HG02973 (cell line): Measurements from ENCODE around the gene SLC7A11.
"Not testable (repeated sequence)": the region's sequence is repeated elsewhere in the genome, so short reads cannot be mapped to it uniquely, and the experiment has no call there.

ENCODE experiments used
- ATAC-seq: cut with Tn5 transposase; IDR thresholded peaks from one replicate; pipeline ENCODE4 v1.9.1; 2021; ENCODE audit warnings: moderate library complexity; ENCODE audit not compliant: unreplicated experiment

SLC7A11 gene

GRCh38 chr4:138243369-138243768 is 1.2 kb upstream of the SLC7A11 start:
- ATAC-seq = no peak

GRCh38 chr4:138242834-138243156 is 646 bp upstream of the SLC7A11 start:
- no peak for ATAC-seq

DNA sequence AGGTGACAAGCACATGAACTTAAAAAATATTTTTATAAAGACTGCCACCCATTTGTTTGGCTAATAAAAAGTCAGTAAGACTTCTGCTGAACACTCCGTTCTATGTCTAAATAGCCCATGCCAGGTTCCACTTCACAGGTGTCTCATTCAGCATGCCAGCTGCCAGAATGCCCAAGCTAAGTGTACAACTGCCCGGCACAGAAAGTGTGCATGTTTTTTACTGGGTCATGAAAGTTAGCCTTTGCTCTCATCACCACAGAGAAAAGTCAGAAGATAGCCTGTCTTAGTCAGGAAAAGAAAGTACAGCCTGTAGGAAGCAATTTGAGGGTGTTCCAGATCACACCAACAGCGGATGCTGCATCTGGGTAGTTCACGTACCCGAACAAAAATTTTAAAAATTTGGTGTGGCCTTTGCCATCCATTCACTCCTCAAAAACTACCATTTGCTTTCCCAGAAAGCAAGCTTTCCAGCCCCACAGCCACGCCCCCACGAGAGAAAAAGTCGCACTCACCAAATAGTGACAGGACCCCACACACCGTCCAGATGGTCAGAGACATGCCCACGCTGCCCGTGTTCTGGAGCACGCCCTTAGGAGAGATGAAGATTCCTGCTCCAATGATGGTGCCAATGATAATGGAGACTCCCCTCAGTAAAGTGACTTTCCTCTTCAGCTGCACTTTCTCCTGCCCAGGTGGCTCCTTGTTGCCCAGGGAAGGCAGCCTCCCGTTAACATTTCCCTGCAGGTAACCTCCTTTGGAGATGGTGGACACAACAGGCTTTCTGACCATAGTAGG is 671 bp downstream of the SLC7A11 start:
- ATAC-seq = no peak

DNA sequence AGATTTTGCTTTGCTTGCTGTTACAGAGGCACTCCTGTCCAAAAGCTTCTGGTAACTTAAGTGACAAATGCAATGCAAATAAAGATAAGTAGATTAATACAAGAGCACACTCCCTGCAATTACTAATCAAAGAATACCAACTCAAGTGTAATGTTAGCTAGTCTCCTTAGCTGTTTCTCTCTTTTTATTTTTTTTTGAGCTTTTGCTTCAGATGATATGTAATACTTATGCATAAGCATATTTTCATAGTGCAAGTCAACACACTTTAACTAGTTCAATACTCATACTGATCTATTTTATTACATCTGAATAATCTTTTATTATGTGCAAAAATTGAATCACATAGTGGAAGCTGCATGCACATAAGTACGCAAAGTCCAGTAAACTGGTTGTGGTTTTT is 2.7 kb downstream of the SLC7A11 start:
- no peak for ATAC-seq

GRCh38 chr4:138238521-138239292 is 3.4 kb downstream of the SLC7A11 start:
- ATAC-seq = no peak

DNA sequence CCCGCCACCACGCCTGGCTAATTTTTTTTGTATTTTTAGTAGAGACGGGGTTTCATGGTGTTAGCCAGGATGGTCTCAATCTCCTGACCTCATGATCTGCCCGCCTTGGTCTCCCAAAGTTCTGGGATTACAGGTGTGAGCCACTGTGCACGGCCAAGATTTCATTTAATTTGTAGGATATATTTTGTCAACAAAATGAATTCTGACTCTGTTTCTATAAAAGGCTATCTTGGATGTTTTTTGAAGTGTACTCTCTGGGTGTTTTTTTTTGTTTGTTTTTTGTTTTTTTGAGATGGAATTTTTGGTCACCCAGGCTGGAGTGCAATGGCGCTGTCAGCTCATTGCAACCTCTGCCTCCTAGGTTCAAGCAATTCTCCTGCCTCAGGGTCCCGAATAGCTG is 5.0 kb downstream of the SLC7A11 start:
- not testable (repeated sequence) for ATAC-seq

DNA sequence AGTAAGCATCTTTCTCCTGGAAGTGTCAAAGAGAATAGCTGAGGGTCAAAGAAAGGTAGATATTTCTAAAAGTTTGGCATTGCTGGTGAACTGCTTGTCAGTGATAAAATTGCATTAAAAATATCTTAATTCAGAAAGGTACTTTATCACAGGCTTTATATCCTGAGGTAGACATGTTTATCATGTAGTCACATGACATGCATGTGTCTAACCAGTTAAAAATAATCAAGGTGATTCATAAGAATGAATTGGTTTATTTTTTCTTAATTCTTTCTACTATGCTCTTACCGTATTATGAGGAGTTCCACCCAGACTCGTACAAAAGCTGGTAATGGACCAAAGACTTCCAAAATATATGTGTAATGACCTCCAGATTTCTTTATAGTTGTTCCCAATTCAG is 6.1 kb downstream of the SLC7A11 start:
- ATAC-seq = no peak

- peak; percentile 61 for ATAC-seq
Observed at GRCh38 chr4:138235419-138235952, 6.7 kb downstream of the SLC7A11 start.

GRCh38 chr4:138234248-138234647 is 7.9 kb downstream of the SLC7A11 start:
- no peak for ATAC-seq

DNA sequence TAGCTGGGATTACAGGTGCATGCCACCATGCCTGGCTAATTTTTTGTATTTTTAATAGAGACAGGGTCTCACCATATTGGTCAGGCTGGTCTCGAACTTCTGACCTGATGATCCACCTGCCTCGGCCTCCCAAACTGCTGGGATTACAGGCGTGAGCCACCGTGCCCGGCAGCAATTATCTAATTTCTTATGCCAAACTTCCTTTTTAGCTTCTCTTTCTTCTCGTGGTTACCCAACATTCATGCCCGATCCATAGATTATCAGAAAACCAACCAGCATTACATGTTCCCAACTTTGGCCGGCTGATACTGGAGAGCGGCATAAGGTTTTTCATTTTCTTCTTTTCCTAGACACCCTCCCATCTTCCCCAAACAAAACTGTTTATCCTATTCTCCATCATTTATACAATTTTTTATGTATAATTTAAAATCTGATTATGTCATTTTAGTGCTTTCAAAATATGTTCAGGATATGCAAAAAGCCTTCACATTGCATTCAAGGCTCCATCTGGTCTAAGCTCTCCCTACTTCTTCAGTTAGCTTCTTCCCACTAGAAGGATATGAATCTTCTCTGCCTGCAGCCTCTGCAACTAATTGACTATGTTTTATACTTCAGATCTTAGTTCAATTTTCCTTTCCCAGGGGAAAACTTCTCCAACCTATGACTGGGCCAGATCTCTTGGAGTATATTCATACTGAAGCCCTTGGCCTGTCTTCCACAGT is 8.7 kb downstream of the SLC7A11 start:
- ATAC-seq = no peak

- no peak for ATAC-seq
Observed at GRCh38 chr4:138232364-138232763, 9.8 kb downstream of the SLC7A11 start.

DNA sequence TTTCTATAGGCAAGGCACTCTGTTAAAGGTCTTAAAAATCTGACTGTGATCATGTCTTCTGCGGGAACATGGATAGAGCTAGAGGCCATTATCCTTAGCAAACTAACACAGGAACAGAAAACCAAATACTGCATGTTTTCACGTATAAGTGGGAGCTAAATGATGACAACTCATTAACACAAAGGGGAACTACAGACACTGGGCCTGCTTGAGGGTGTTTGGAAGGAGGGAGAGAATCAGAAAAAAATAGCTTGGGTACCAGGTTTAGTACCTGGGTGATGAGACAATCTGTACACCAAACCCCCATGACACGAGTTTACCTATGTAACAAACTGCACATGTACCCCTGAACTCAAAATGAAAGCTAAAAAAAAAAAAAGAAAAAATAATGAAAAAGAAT is 12.1 kb downstream of the SLC7A11 start:
- no peak for ATAC-seq

- no peak for ATAC-seq
Observed at GRCh38 chr4:138229160-138229559, 13.0 kb downstream of the SLC7A11 start.

- no peak for ATAC-seq
Observed at GRCh38 chr4:138226351-138226750, 15.8 kb downstream of the SLC7A11 start.

DNA sequence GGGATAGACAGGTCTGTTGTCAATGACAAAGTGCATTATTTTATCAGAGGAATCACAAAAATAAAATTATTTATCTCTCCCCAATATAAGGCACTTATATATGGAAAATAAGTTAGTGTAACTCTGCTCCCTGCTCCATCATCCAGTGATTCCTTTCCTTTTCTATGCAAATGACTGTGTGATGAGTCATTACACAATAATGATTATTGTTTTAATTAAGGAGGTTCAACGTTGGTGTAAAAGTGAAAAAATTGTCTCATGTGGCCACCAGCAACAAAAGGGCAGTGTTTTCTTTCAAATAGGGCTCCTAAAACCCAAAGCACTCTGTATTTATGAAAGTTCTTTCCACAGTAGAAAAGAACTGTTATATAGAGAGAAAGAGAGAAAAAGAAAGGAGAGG is 16.7 kb downstream of the SLC7A11 start:
- ATAC-seq = no peak

DNA sequence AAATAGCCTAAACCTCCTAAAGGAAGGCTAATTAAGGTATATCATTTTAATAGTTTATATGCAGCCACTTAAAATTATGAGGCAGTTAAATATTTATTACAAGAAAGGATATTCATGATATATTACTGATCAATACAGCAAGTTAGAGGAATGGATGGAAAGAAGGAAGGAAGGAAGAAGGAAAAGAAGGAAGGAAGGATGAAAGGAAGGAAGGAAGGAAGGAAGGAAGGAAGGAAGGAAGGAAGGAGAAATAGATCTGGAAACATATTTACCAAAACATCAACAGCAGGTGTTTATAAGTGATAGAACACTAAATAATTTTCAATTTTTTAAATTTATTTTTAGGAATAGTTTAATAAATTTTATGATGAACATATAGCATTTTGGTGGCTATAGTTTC is 17.5 kb downstream of the SLC7A11 start:
- ATAC-seq = no peak

- peak; percentile 66 for ATAC-seq
Observed at GRCh38 chr4:138223231-138223910, 18.8 kb downstream of the SLC7A11 start.

DNA sequence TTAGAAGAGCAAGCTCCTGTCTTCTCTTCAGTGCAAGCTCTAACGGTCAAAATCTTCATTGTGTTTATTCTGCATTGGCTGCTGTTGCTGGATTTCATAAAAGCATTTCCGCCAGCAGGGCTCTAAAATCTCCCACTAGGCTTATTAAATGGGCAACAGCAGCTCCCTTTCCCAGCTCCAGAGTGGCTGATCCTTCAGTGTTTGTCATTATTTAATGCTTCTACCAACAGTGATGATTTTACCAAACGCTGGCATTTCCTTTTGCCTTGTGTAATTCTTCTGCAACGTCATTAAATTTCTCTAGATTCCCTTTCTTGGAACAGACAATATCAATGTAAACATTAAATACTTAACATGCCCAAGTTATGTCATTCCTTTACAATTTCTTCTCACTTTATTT is 20.1 kb downstream of the SLC7A11 start:
- no peak for ATAC-seq

DNA sequence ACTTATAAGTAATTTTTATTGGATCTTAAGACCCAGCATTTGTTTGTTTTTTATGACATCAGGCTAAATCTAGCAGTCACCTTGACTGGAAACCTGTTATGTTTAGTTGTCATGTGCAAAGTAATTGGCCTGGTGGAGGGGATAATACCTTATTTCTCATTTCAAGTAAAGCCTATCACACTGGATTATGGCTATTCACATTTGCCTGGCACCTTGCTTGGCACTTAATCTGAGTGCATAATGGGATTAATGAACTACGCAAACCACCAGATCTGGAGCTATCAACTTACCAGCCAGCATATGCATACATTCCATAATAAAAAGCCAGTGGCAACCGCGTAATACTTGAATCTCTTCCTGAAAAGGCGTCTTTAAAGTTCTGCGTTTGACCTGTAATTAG is 23.2 kb downstream of the SLC7A11 start:
- no peak for ATAC-seq

DNA sequence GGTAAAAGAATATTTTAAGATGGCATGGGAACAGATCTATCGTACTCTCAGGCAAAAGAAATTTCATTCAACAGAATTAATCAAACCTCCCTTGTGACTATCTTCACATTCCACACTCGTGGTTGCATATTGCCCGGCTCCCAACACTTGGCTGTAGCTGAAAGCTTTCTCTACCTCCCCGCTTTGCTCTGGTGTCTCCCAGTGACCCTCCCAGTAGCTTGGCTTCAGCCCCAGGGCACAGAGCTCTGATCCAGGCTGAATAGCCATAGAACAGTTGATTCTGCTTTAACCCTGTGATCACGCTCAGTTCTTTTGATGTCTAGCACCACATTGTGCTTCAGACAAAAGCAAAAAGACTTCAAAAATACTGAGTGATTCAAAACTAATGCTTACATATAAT is 24.6 kb downstream of the SLC7A11 start:
- ATAC-seq = no peak

DNA sequence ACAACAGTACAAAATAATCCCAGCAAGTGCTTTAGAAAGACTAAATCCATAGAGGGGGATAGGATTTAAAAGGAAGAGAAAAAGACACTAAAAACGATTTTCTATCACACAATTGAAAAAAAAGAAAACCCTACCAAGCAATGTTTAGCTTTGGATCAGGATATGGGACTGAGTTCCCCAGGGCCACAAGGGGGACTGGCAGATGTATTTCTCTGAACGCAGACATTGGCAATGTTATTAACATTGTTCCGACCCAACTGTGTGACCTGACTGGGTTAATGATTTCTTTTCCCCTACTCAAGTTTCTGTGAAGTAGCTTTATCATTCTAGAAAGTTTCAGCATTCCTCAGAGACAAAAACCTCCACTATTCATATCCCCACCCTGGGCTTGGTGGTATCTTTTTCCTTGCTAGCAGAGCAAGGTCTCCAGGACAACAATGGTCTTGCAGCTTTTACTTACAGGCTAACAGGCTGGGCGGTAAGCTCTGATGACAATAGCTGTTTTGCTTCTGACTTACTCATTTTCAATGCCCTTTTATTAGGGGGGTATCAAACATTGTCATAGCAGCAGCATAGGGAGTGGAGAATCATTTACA is 25.8 kb downstream of the SLC7A11 start:
- no peak for ATAC-seq
